NCI-H146 (cell line): Measurements from ENCODE around the gene THG1L.
"Not testable (repeated sequence)": the region's sequence is repeated elsewhere in the genome, so short reads cannot be mapped to it uniquely, and the experiment has no call there.

Experiments
- DNase-seq: peaks from one replicate; lab custom pipeline; 2025; lab: John Stamatoyannopoulos, UW

Gene THG1L

GRCh38 chr5:157731272-157732129, at the start of gene THG1L:
Gene THG1L, plus strand, starts transcription at chr5:157731420. Its CDS starts 21 bp downstream, at chr5:157731441.
- peak; percentile 95 for DNase-seq

DNA sequence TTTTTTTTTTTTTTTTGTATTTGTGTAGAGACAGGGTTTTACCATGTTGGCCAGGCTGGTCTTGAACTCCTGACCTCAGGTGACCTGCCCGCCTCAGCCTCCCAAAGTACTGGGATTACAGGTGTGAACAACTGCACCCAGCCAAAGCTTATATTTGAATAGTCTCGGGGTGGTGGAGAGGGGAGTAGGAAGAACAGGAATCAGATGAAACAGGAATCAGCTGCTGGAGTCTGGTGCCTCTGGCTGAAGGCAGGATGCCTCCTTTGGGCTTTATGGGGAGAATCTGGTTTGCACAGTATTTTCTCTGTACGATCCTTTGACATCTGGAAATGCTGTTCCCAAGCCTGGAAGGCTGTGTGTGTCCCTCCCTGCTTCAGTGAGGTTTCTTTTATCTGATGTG, 49.0 kb upstream of the THG1L start:
- no peak for DNase-seq

DNA sequence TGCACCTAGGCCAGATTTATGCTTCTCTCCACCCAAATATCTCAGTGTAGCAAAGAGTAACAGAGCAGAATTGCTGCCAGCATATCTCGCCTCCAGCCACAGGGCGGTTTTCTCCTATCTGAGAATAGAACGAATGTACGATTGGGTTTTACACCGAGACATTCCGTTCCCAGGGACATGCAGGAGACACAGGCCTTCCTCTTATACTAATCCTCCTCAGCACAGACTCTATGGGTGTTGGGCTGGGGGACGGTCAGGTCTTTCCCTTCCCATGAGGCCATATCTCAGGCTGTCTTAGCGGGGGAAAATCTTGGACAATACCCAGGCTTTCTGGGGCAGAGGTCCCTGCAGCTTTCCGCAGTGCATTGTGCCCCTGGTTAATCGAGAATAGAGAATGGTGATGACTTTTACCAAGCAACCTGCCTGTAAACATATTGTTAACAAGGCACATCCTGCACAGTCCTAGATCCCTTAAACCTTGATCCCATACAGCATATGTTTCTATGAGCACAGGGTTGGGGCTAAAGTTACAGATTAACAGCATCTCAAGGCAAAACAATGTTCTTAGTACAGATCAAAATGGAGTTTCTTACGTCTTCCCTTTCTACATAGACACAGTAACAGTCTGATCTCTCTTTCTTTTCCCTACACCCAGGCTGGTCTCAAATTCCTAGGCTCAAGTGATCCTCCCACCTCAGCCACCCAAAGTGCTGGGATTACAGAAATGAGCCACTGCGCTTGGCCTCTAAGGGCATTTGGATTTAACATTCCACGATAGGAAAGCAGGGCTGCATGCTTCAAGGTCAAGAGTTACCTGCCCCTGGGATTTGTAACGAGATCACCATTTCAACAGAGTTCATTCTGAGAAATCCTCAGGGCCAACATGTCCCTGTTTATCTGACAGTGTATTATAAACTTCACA, 44.7 kb upstream of the THG1L start:
- DNase-seq = not testable (repeated sequence)

- DNase-seq = no peak
These were observed 44.0 kb upstream of the THG1L start for GRCh38 chr5:157687198-157687554.

- no peak for DNase-seq
These were observed 41.1 kb upstream of the THG1L start for GRCh38 chr5:157689942-157690689.

DNA sequence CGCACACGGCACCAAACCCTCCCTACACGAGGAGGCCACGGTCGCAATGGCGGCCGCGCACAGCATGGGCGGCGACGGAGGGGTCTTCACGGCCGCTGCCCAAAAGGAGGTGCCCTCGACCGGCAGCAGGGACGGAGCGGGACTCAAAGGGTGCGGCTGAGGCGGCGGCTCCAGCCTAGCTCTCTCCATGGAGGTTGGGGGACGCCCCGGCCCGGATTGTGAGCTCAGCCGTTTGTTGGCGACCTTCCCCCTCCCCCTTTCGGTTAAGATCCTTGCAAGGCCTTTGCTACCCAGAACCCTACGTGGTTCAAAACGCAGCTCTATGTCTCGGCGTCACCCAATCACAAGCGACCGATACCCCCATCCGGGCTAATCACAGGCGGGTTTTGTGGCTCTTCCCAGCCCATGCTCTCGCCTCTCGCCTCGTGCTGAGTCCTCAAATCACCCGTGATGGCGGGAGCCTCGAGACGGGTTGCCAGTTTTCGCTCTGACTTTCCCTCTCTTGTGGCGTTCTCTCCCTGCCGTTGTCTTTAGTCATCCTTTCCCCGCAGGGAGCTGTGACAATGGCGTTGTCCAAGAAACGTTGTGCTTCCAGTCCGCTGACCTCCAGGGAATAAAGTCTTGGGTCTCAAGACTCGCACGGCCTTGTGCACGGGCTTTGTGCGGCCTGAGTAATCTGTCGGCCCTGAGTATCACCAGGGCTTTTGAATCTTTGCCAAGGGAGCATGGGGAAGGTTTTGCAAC, 40.4 kb upstream of the THG1L start:
- DNase-seq = no peak

- not testable (repeated sequence) for DNase-seq
These were observed 37.4 kb upstream of the THG1L start for GRCh38 chr5:157693816-157694215.

- DNase-seq = not testable (repeated sequence)
These were observed 35.1 kb upstream of the THG1L start for GRCh38 chr5:157696154-157696553.

DNA sequence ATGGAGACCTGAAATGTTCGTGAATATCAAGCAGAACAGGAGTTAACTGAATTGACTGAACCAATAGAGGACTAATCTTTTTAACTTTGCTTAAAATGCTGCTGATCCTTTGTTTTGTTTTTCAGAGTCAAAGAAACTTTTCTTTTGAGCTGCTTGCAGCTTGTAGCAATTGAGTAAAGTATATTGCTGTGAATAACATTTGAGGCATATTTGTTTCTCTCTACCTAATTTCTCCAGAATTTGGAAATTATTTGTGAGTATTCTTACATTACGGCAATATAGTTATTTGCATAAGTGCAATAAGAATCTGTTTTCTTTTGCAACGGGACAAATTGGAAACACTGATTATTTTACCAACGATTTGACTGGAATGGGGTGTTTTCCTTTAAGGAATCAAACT, 32.5 kb upstream of the THG1L start:
- not testable (repeated sequence) for DNase-seq

DNA sequence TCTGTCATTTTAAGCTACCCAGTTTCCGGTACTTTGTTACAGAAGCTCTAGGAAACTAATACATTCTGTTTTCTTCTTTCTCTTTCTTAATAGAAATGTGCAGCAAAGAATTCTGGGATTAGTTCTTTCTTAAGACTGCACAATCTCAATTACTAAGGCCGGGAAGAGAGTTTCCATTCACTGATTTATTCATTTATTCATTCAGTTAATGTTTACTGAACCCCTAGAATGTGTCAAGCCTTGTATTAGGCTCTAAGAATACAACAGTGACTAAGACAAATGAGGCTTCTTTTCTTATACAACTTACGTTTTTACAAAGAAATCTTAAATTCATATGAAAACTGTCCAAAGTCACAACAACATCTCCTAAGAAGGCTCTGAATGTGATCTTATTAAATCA, 27.5 kb upstream of the THG1L start:
- no peak for DNase-seq

- no peak for DNase-seq
These were observed 22.4 kb upstream of the THG1L start for GRCh38 chr5:157708866-157709265.

DNA sequence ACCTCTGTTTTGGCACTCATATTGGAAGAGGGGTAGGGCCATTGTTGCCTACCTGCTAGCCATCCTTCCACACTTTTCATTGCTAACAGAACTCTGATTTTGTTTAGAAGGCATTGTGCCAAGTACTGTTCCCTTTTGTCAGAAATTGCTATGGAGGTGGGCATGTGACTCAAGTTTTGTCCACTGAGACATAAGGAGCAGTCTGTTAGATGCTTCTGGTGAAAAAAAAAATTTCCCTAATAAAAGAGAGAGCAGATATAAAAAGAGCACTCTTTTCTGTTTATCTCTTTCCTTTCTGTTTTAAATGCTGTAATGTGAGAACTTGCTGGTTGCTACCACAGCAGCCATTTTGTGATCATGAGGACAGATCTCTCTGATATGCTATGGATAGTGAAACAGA, 21.9 kb upstream of the THG1L start:
- no peak for DNase-seq

GRCh38 chr5:157710431-157710830, 20.8 kb upstream of the THG1L start:
- DNase-seq = no peak

- DNase-seq = no peak
These were observed 20.3 kb upstream of the THG1L start for GRCh38 chr5:157710882-157711281.

DNA sequence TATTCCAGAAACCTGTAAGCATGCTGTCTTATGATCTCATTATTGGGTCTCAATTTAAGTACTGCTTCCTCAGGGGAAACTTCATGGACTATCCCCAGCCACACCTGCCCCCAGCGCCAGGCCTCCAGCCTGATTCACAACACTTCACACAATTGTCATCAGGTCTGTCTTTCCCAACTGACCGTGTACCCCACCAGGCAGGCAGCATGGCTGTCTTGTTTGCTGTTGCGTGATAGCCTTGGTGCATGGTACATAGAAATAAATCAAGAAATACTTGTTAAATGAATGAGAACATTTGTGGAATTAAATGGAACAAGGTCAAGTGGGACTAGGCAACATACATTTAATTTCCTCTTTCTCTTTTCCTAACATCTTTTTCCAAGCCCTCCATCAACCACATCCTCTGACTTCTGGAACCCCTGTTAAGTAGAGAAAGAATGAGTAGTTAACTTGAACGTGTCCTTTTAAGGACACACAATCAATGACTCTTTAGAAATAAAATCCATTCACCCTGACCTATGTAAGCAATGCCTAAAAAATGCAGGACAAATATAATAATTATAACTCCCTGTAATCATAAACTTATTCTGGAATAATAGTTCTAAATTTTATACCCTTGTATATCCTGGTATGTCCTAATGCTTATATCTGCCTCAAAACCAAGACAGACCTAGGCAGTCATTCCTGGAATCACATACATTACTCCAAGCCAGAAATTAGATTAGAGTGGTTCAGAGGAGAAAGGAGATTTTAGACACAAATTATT, 17.2 kb upstream of the THG1L start:
- DNase-seq = no peak

- DNase-seq = no peak
These were observed 16.7 kb upstream of the THG1L start for GRCh38 chr5:157714596-157714864.

- no peak for DNase-seq
These were observed 12.7 kb upstream of the THG1L start for GRCh38 chr5:157718519-157718918.

GRCh38 chr5:157719245-157719644, 12.0 kb upstream of the THG1L start:
- DNase-seq = no peak

DNA sequence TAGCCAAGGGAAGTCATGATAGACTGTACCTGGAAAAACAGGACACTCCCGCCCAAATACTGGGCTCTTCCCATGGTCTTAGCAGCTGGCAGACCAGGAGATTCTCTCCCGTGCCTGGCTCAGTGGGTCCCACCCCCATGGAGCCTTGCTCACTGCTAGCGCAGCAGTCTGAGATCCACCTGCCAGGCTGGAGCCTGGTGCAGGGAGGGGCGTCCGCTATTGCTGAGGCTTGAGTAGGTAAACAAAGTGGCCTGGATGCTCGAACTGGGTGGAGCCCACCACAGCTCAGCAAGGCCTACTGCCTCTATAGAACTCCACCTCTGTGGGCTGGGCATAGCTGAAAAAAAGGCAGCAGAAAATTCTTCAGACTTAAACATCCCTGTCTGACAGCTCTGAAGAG, 10.1 kb upstream of the THG1L start:
- peak; percentile 1 for DNase-seq

- not testable (repeated sequence) for DNase-seq
These were observed 8.3 kb upstream of the THG1L start for GRCh38 chr5:157722895-157723294.

GRCh38 chr5:157726607-157727006, 4.6 kb upstream of the THG1L start:
- not testable (repeated sequence) for DNase-seq
